Pulmonary artery endothelial cell (primary cell): ENCODE measurements around the gene DNAJB4. TPM values are rescaled to one million over a fixed set of nuclear protein-coding genes. Genes with fewer than 3 reads are reported as not detected.
"Not testable (repeated sequence)": the region's sequence is repeated elsewhere in the genome, so short reads cannot be mapped to it uniquely, and the experiment has no call there.

ENCODE experiments used
- DNase-seq: peaks from one replicate; pipeline ENCODE4 v3.0.0-alpha.2; 2011; ENCODE audit warnings: low read depth, low spot score
- total RNA-seq: library from RNA; depleted of rRNA; stranded (reverse); fragments of >200 nt; gene quantifications from 2 replicates; pipeline ENCODE4 v1.2.3, GENCODE V29; 2014

Gene DNAJB4
- total RNA-seq, 1 donor from 2014 or later, result 162 TPM

DNA sequence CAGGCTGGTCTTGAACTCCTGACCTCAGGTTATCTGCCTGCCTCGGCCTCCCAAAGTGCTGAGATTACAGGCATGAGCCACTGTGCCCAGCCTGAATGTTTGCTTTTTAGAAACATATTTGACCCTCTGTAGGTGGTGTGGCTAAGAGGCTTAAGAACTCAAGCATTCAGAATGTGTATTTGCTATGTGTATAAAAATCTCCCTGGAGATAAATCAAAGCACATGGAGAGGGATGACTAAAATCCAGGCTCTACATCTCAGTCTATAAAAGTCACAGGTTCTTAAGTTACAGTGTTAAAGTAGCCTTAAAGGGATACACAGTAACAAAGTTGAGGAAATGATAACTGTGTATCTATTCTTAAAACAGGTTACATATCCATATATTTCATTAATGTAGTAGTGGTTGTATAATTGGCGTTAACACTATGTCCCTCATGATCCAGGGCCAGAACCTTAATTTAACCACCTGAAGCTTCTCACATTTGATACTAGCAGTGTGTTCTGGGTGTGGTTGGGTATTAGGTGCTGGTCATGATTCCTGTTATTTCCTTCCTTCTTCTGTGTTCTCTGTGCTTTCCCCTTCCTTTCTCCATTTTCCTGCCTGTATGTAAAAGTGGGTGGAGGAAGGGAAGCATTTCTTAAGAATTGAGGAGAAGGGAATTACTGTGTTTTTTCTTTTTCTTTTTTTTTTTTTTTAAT lies 57.2 kb downstream of the DNAJB4 start:
- DNase-seq, result no peak

DNA sequence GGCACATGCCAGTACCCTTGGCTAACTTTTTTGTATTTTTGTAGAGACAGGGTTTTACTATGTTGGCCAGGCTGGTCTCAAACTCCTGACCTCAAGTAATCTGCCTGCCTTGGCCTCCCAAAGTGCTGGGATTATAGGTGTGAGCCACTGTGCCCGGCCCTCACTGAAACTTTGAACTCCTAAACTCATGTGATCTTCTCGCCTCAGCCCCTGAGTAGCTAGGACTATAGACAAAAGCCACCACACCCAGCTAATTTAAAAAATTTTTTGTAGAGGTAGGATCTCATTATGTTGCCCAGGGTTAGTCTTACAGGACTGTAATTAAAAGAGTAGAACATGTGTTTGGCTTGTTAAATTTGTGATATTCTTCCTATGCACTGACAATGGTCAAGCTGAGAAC lies 60.1 kb downstream of the DNAJB4 start:
- not testable (repeated sequence) for DNase-seq

Other genes starting within 250 kb of the DNAJB4 start
- gene USP33, start 245.1 kb upstream of the DNAJB4 start, total RNA-seq, result 57.1 and 81.9 TPM in 2 replicates
- 9.9 and 11.4 TPM in 2 replicates for gene MIGA1, start 225.3 kb upstream of the DNAJB4 start, total RNA-seq
- gene NEXN, start 116.3 kb upstream of the DNAJB4 start, total RNA-seq, result 4.4 and 6.3 TPM in 2 replicates
- gene FUBP1, start 25.9 kb upstream of the DNAJB4 start, total RNA-seq, result 155 and 193 TPM in 2 replicates
- 14.6 and 26.1 TPM in 2 replicates for gene GIPC2, start 41.0 kb downstream of the DNAJB4 start, total RNA-seq